Lung (tissue), 12 donors: ENCODE data around the gene HDAC4. TPM values are rescaled to one million over a fixed set of nuclear protein-coding genes. Genes with fewer than 3 reads are reported as not detected.
A peak's percentile ranks its signal among the peaks of the same experiment; 100 is the strongest.

Experiments used
- ATAC-seq: fragments of 200-7000 bp; cut with Tn5 transposase; one replicate; pipeline ENCODE4 v1.9.1; 2020; ENCODE audit warnings: moderate number of reproducible peaks; ENCODE audit not compliant: insufficient read depth, low FRiP score
- DNase-seq, 3 donors: peaks; one replicate each; pipeline ENCODE4 v3.0.0-alpha.2; 2013 to 2017
- H3K27ac ChIP-seq, 2 donors: one replicate each; pipeline ENCODE4 v1.5.1; 2013; ENCODE audit warnings: mild to moderate bottlenecking in 2 of 2, moderate library complexity in 2 of 2, control low read depth in 1 of 2, inconsistent platforms in 1 of 2, low read depth in 1 of 2, low read length in 1 of 2
- H3K27me3 ChIP-seq, 3 donors: one replicate each; pipeline ENCODE4 v1.5.1; 2013; ENCODE audit warnings: low read length in 2 of 3; ENCODE audit not compliant: control insufficient read depth in 3 of 3, insufficient read depth in 3 of 3
- H3K36me3 ChIP-seq, 4 donors: one replicate each; pipeline ENCODE4 v1.5.1; 2013; ENCODE audit warnings: low read length in 4 of 4, mild to moderate bottlenecking in 1 of 4, moderate library complexity in 1 of 4; ENCODE audit not compliant: control insufficient read depth in 4 of 4, insufficient read depth in 4 of 4
- H3K4me1 ChIP-seq, 5 donors: one replicate each; pipeline ENCODE4 v1.5.1; 2013; ENCODE audit warnings: low read length in 5 of 5, mild to moderate bottlenecking in 2 of 5, moderate library complexity in 1 of 5; ENCODE audit not compliant: control insufficient read depth in 5 of 5, insufficient read depth in 5 of 5
- H3K4me3 ChIP-seq: one replicate; pipeline ENCODE4 v1.5.1; 2013; ENCODE audit warnings: mild to moderate bottlenecking, control low read depth, moderate library complexity
- H3K9ac ChIP-seq, 2 donors: one replicate each; pipeline ENCODE4 v1.5.1; 2013; ENCODE audit warnings: low read length in 2 of 2, control low read depth in 1 of 2; ENCODE audit not compliant: insufficient read depth in 1 of 2
- H3K9me3 ChIP-seq, 4 donors: one replicate each; pipeline ENCODE4 v1.5.1; 2013; ENCODE audit warnings: low read length in 3 of 4, mild to moderate bottlenecking in 1 of 4, moderate library complexity in 1 of 4; ENCODE audit not compliant: control insufficient read depth in 4 of 4, insufficient read depth in 3 of 4
- WGBS, 2 donors: extraction: QIAGEN DNeasy Blood & Tissue Kit; methylation state at CpG; one replicate each; pipeline ENCODE4 v1.1.7; 2013; 5-methylcytosine and 5-hydroxymethylcytosine counted together
- polyA plus RNA-seq, 2 donors: library from polyadenylated mRNA; stranded (reverse); fragments of 200-250 nt; gene quantifications; one replicate each; pipeline ENCODE4 v1.2.1, GENCODE V29; 2013
- total RNA-seq, 2 donors: library from RNA; depleted of rRNA in 1 of 2; stranded (reverse); fragments of >200 nt in 1 of 2; gene quantifications; one replicate each; pipeline ENCODE4 v1.2.1, GENCODE V29; 2014 to 2021
- TF ChIP-seq, protein P1 (sequence below): IDR thresholded peaks from 2 replicates; pipeline ENCODE4 v1.5.1; 2012; ENCODE audit warnings: mild to moderate bottlenecking; ENCODE audit errors: control extremely low read depth, extremely low read depth
- donor health status: control.
- donor health status: control.
- donor health status: Bipolar disorder and iron deficiency.
- donor health status: healthy.
- donor health status: DM: yes; HTN: yes; CAD: no.

HDAC4 gene
- total and polyA plus RNA-seq, 4 donors, result 6.9 to 47.7 (median 20.7) TPM

DNA sequence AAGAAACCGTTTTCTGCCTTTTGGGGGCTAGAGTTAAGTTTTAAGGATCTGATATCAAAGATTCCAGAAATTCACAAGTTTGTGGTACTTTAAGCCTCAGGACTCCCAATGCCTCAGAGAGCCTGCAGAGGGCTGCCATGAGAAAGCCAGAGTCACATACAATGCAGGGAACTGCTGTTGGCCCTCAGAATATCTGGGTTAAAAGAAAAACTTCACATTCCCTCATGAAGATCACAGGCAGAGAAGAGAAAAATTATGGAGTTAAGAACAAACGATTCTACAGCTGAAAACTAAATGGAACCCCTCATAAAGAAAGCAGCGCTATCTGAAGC, 39.5 kb downstream of the HDAC4 start:
- H3K36me3 ChIP-seq, result no peaks in the 10 kb centered on the region
- no peaks in the 10 kb centered on the region for H3K27me3 ChIP-seq
- ATAC-seq (no peak), DNase-seq (peak in 2 of 3 donors; percentile 51 to 57)
- peak overlapping the region in 1 of 2 donors; percentile 5 for H3K9ac ChIP-seq
- WGBS, 2 donors, result 81 to 82% methylated on average over 3 of the region's 3 CpGs
- peaks cover 0 to 5% (median 4%) of the 10 kb centered on the region in 5 donors for H3K4me1 ChIP-seq
- no peak overlapping the region for H3K4me3 ChIP-seq
- no peak overlapping the region for H3K27ac ChIP-seq
- no peaks in the 10 kb centered on the region for H3K9me3 ChIP-seq
- TF ChIP-seq, protein P1, sequence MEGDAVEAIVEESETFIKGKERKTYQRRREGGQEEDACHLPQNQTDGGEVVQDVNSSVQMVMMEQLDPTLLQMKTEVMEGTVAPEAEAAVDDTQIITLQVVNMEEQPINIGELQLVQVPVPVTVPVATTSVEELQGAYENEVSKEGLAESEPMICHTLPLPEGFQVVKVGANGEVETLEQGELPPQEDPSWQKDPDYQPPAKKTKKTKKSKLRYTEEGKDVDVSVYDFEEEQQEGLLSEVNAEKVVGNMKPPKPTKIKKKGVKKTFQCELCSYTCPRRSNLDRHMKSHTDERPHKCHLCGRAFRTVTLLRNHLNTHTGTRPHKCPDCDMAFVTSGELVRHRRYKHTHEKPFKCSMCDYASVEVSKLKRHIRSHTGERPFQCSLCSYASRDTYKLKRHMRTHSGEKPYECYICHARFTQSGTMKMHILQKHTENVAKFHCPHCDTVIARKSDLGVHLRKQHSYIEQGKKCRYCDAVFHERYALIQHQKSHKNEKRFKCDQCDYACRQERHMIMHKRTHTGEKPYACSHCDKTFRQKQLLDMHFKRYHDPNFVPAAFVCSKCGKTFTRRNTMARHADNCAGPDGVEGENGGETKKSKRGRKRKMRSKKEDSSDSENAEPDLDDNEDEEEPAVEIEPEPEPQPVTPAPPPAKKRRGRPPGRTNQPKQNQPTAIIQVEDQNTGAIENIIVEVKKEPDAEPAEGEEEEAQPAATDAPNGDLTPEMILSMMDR, result no peak

DNA sequence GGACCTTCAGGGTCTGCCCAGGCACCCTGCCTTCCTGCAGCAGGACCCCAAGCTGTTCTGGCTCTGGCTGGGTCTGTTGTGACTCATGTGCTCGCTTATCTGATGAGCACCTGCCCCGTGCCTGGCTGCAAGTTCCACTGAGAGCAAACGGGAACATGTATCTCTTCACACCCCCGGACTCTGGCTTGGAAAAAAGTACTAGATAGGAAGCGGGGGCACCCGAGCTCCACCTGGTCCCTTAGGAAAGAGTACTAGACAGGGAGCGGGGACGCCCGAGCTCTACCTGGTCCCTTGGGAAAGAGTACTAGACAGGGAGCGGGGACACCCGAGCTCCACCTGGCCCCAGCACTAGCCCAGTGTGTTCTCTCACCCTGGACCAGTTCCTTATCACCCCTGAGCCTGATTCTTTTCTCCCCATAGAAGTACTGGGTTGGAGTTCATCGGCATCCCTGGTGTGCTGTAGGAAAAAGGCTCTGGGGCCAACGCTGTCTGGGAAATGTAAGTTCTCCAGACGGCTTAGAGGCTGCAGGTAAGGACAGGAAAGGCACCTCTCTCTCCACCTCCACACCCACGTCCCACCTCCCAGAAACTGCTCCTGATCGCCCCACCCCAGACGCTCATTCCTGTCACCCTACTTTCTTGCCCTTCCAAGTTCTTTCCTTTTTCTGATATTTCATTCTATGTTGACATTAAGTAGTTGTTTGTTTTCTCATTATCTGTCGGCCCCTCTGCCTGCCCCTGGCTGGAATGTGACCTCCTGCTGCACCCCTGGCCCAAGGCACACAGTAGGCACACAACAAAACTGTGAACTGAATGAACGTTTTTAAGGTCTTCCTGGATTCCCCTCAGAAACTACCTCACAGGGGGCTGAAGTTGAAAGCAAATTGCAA, 40.2 kb downstream of the HDAC4 start:
- Histone ChIP-seq H3K4me3 (no peak overlapping the region), H3K4me1 (peaks cover 0 to 8% (median 5%) of the 10 kb centered on the region in 5 donors), H3K27me3 (no peaks in the 10 kb centered on the region), H3K9me3 (no peaks in the 10 kb centered on the region), H3K27ac (no peak overlapping the region), H3K9ac (no peak overlapping the region), H3K36me3 (no peaks in the 10 kb centered on the region)
- ATAC-seq, result no peak
- DNase-seq, result no peak
- WGBS, 2 donors, result 86 to 90% methylated on average over 19 of the region's 19 CpGs
- TF ChIP-seq, protein P1, result no peak

DNA sequence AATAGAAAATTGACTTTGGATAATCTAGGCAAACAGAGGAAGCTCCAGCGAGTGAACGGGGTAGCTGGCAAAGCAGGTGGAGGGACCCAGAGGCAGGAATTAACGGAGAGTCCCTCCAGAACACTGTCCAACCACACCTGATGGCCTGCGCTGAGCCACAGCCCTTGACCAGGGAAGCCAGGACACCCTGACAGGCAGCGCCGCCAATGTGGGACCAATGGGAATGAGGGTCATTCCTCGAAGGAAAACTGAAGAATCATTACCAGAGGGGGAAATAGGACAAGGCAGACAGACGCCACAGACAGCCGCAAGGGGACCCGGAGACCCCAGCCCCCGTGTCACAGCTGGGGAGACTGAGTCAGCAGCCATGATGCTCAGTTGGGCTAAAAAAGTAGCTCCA, 40.8 kb downstream of the HDAC4 start:
- Histone ChIP-seq H3K36me3 (no peaks in the 10 kb centered on the region), H3K27ac (no peak overlapping the region), H3K4me1 (peaks cover 0 to 8% (median 5%) of the 10 kb centered on the region in 5 donors), H3K4me3 (no peak overlapping the region), H3K9me3 (no peaks in the 10 kb centered on the region), H3K9ac (no peak overlapping the region), H3K27me3 (no peaks in the 10 kb centered on the region)
- 92 to 97% methylated on average over 11 of the region's 11 CpGs for WGBS, 2 donors
- ATAC-seq, result no peak
- TF ChIP-seq, protein P1, result no peak
- DNase-seq, result no peak
